GM20431 (cell line): ENCODE measurements around the gene MTFR1L.

ENCODE experiments used
- in situ Hi-C: fragments of 300-500 bp; cut with MseI, MboI; formaldehyde crosslinking; loops from one replicate; pipeline ENCODE4 v1.15.0; 2020; ENCODE audit warnings: low sequenced_read_pairs; ENCODE audit not compliant: unreplicated experiment

MTFR1L gene

GRCh38 chr1:25874635-25875153 lies 54.9 kb downstream of the MTFR1L start:
- in situ Hi-C loops = no loop called here

- in situ Hi-C loops = no loop called here
These were observed 55.6 kb downstream of the MTFR1L start, which contains the start of gene PAQR7 for GRCh38 chr1:25875154-25875855. Gene PAQR7 (minus strand): TSS chr1:25875708. CDS start chr1:25863839, 11,869 bp downstream.

GRCh38 chr1:25875856-25876692 lies 56.3 kb downstream of the MTFR1L start:
- in situ Hi-C loops = no loop called here

- in situ Hi-C loops = no loop called here
These were observed 56.9 kb downstream of the MTFR1L start for GRCh38 chr1:25876693-25877077.

- in situ Hi-C loops = no loop called here
These were observed 57.4 kb downstream of the MTFR1L start for GRCh38 chr1:25877155-25877554.

- in situ Hi-C loops = no loop called here
These were observed 58.9 kb downstream of the MTFR1L start for GRCh38 chr1:25878690-25879089.

GRCh38 chr1:25879675-25880074 lies 59.9 kb downstream of the MTFR1L start:
- in situ Hi-C loops = no loop called here

- in situ Hi-C loops = no loop called here
These were observed 60.8 kb downstream of the MTFR1L start for GRCh38 chr1:25880518-25880917.

GRCh38 chr1:25881266-25881665 lies 61.5 kb downstream of the MTFR1L start:
- in situ Hi-C loops = no loop called here
